HEK293T (cell line): ENCODE measurements around the gene LONP2.

Experiments
- BHLHE40 ChIP-seq: fragments of 450-650 bp; IDR thresholded peaks from 2 replicates; pipeline ENCODE4 v1.6.1; 2016; ENCODE audit warnings: mild to moderate bottlenecking, moderate library complexity, borderline replicate concordance
- CTBP1 ChIP-seq: fragments of 450-650 bp; IDR thresholded peaks from 2 replicates; pipeline ENCODE4 v1.6.1; 2016; ENCODE audit warnings: borderline replicate concordance
- FOXA1 ChIP-seq: fragments of 450-650 bp; IDR thresholded peaks from 2 replicates; pipeline ENCODE4 v1.6.1; 2016; ENCODE audit warnings: mild to moderate bottlenecking
- FOXK2 ChIP-seq: fragments of 450-650 bp; IDR thresholded peaks from 2 replicates; pipeline ENCODE4 v1.6.1; 2016; ENCODE audit warnings: mild to moderate bottlenecking
- FOXM1 ChIP-seq: fragments of 450-650 bp; IDR thresholded peaks from 2 replicates; pipeline ENCODE4 v1.6.1; 2017; ENCODE audit warnings: mild to moderate bottlenecking, borderline replicate concordance
- HDGF ChIP-seq: fragments of 450-650 bp; IDR thresholded peaks from 2 replicates; pipeline ENCODE4 v1.6.1; 2017; ENCODE audit warnings: antibody characterized with exemption, borderline replicate concordance
- NFRKB ChIP-seq: fragments of 450-650 bp; IDR thresholded peaks from 2 replicates; pipeline ENCODE4 v1.6.1; 2016; ENCODE audit warnings: mild to moderate bottlenecking, moderate library complexity
- SP1 ChIP-seq: fragments of 450-650 bp; IDR thresholded peaks from 2 replicates; pipeline ENCODE4 v1.6.1; 2017
- SUZ12 ChIP-seq: fragments of 450-650 bp; IDR thresholded peaks from 2 replicates; pipeline ENCODE4 v1.6.1; 2016; ENCODE audit warnings: mild to moderate bottlenecking
- TARDBP ChIP-seq: fragments of 450-650 bp; IDR thresholded peaks from 2 replicates; pipeline ENCODE4 v1.6.1; 2016

DNA sequence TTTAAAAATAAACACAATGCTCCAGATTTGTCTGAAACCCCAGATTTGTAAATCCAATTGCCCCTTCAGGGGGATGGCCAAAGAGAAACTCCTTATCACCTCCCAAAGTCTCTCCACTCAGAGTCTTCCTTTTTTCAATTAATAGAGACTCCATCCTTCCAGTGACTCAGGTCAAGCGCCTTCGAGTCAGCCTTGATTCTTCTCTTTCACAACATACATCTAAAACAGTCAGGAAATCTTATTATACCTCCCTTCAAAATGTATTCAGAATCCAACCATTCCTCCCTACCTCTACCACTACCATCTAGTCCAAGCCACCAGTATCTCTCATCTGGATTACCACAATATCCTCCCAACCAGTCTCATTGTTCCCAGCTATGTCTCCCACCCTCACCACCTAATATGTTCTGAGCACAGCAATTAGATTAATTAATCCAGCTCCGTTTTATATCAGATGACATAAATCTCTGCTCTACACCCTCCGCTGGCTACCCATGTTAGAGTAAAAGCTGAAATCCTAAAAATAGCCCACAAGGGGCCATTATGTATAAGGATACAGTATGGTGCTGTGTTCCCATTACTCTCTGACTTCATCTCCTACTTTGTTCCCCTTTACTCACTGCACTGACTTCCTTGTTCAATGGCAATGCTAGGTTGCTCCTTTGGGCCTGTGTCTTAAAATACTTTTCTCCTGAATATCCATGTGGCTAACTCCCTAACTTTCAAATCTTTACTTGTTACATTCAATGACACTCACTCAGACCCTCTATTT is 129.3 kb downstream of the LONP2 start:
- no peak for TF ChIP-seq BHLHE40
- TF ChIP-seq FOXM1 = no peak
- no peak for TF ChIP-seq FOXA1
- no peak for TF ChIP-seq TARDBP
- TF ChIP-seq SP1 = no peak
- TF ChIP-seq NFRKB = no peak
- TF ChIP-seq SUZ12 = no peak
- no peak for TF ChIP-seq HDGF
- TF ChIP-seq CTBP1 = no peak
- no peak for TF ChIP-seq FOXK2
